Ishikawa (cell line): ENCODE results near the gene NDST1.

Experiments
- CEBPB ChIP-seq: IDR thresholded peaks from 2 replicates; pipeline ENCODE4 v1.6.1; 2012
- CREB1 ChIP-seq: IDR thresholded peaks from 2 replicates; pipeline ENCODE4 v1.6.1; 2012; ENCODE audit warnings: low read depth
- EGR1 ChIP-seq: IDR thresholded peaks from 2 replicates; pipeline ENCODE4 v1.6.1; 2012
- EP300 ChIP-seq: IDR thresholded peaks from 2 replicates; pipeline ENCODE4 v1.6.1; 2012; ENCODE audit warnings: borderline replicate concordance
- FOXM1 ChIP-seq: IDR thresholded peaks from 2 replicates; pipeline ENCODE4 v1.6.1; 2012; ENCODE audit warnings: low read depth, borderline replicate concordance
- NFIC ChIP-seq: IDR thresholded peaks from 2 replicates; pipeline ENCODE4 v1.6.1; 2012
- RAD21 ChIP-seq: IDR thresholded peaks from 2 replicates; pipeline ENCODE4 v1.6.1; 2012; ENCODE audit warnings: low read depth
- TAF1 ChIP-seq: IDR thresholded peaks from 2 replicates; pipeline ENCODE4 v1.6.1; 2012; ENCODE audit warnings: low read depth, mild to moderate bottlenecking
- TCF12 ChIP-seq: IDR thresholded peaks from 2 replicates; pipeline ENCODE4 v1.6.1; 2012; ENCODE audit warnings: low read depth
- TEAD4 ChIP-seq: IDR thresholded peaks from 2 replicates; pipeline ENCODE4 v1.6.1; 2012
- USF1 ChIP-seq: IDR thresholded peaks from 2 replicates; pipeline ENCODE4 v1.6.1; 2012
- YY1 ChIP-seq: IDR thresholded peaks from 2 replicates; pipeline ENCODE4 v1.6.1; 2012; ENCODE audit warnings: low read depth
- ZBTB7A ChIP-seq: IDR thresholded peaks from 2 replicates; pipeline ENCODE4 v1.6.1; 2012; ENCODE audit warnings: low read depth
- TF ChIP-seq, protein P1 (sequence below): IDR thresholded peaks from 2 replicates; pipeline ENCODE4 v1.6.1; 2012
- TF ChIP-seq, protein P2 (sequence below): IDR thresholded peaks from 2 replicates; pipeline ENCODE4 v1.6.1; 2012; ENCODE audit warnings: low read depth, mild to moderate bottlenecking

The NDST1 gene

GRCh38 chr5:150535611-150536010 is 27.7 kb downstream of the NDST1 start:
- TF ChIP-seq TCF12: no peak
- TF ChIP-seq CREB1: no peak
- TF ChIP-seq, protein P1, sequence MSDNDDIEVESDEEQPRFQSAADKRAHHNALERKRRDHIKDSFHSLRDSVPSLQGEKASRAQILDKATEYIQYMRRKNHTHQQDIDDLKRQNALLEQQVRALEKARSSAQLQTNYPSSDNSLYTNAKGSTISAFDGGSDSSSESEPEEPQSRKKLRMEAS: no peak
- TF ChIP-seq CEBPB: no peak
- TF ChIP-seq USF1: no peak

DNA sequence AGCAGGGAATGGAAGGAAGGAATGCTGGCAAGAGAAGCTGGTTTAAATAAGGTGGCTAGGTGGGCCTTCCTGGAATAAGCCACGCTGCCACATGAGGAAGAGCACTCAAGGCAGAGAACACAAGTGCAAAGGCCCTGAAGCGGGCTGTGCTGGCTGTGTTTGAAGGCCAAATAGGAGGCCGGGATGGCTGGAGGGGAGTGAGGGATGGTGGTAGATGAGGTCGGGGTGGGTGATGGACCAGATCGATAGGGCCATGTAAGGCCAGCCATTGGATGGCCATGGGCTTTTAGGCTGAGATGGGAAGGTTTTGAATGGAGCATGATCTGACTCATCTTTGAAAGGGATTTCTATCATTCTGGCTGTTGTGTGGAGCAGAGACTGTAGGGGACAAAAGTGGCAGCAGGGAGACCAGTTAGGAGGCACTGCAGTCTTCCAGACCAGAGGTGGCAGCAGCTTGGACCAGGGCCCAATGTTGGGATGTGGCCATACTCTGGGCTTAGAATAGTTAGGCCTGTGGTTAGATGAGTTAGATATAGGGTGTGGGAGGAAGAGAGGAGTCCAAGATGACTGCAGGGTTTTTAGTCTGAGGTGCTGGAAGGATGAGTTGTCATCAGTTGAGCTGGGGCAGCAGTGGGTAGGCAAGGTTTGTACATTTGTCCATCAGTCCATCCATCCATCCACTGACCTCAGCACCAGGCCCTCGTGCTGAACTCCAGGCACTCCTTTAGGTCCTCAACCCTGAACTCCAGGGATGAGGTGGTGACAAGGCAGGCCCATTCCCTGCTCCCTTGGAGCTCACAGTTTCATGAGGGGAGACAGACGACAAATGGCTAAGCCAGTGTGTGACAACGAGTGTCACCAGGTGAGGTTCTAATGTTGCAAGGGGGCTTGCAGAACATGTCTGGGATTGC is 30.3 kb downstream of the NDST1 start:
- TF ChIP-seq FOXM1 (no peak), CEBPB (no peak), TCF12 (no peak), USF1 (no peak), TEAD4 (no peak), ZBTB7A (no peak), EGR1 (no peak), RAD21 (no peak)
- TF ChIP-seq, protein P2, sequence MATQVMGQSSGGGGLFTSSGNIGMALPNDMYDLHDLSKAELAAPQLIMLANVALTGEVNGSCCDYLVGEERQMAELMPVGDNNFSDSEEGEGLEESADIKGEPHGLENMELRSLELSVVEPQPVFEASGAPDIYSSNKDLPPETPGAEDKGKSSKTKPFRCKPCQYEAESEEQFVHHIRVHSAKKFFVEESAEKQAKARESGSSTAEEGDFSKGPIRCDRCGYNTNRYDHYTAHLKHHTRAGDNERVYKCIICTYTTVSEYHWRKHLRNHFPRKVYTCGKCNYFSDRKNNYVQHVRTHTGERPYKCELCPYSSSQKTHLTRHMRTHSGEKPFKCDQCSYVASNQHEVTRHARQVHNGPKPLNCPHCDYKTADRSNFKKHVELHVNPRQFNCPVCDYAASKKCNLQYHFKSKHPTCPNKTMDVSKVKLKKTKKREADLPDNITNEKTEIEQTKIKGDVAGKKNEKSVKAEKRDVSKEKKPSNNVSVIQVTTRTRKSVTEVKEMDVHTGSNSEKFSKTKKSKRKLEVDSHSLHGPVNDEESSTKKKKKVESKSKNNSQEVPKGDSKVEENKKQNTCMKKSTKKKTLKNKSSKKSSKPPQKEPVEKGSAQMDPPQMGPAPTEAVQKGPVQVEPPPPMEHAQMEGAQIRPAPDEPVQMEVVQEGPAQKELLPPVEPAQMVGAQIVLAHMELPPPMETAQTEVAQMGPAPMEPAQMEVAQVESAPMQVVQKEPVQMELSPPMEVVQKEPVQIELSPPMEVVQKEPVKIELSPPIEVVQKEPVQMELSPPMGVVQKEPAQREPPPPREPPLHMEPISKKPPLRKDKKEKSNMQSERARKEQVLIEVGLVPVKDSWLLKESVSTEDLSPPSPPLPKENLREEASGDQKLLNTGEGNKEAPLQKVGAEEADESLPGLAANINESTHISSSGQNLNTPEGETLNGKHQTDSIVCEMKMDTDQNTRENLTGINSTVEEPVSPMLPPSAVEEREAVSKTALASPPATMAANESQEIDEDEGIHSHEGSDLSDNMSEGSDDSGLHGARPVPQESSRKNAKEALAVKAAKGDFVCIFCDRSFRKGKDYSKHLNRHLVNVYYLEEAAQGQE: no peak

GRCh38 chr5:150539206-150539605 is 31.3 kb downstream of the NDST1 start:
- TF ChIP-seq YY1 (no peak), EGR1 (no peak), NFIC (no peak)
- TF ChIP-seq, protein P1: no peak

GRCh38 chr5:150540042-150540441 is 32.1 kb downstream of the NDST1 start:
- no peak for TF ChIP-seq NFIC
- no peak for TF ChIP-seq TEAD4
- TF ChIP-seq CEBPB: no peak
- TF ChIP-seq ZBTB7A: no peak
- TF ChIP-seq TAF1: no peak
- TF ChIP-seq YY1: no peak
- no peak for TF ChIP-seq RAD21
- TF ChIP-seq EGR1: no peak
- TF ChIP-seq FOXM1: no peak
- no peak for TF ChIP-seq EP300
- TF ChIP-seq USF1: no peak
- TF ChIP-seq, protein P1: no peak
- no peak for TF ChIP-seq CREB1
- no peak for TF ChIP-seq TCF12
- TF ChIP-seq, protein P2: no peak

DNA sequence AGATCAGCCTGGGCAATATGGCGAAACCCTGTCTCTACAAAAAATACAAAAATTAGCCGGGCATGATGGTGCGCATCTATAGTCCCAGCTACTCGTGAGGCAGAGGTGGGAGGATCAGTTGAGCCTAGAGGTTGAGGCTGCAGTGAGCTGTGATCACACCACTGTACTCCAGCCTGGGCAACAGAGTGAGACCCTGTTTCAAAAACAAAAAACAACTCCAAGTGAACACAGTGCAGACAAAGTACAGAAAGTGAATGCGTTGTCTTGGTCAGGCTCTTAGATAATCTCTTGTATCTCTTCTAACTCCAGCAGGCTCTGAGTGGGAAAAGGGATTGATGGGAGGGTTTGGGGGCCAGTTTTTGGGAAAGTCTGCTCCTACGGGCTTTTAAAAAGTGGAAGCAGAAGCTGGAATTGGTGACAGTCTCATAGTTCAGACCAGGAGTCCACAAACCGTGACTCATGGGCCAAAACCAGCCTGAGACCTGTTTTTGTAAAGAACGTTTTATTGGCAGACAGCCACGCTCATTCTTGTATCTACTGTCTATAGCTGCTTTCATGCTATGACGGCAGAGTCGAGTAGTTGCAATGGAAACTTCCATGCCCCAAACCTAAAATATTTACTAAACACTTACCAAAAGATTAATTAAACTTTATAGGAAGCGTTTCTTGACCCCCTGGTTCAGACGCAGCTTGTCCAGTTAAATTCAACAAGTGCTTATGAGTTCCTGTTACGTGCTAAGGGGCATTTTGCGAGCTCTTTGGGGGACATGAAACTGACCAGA is 32.9 kb downstream of the NDST1 start:
- TF ChIP-seq YY1 (no peak), NFIC (peak; percentile 65), ZBTB7A (no peak)

GRCh38 chr5:150541397-150541675 is 33.4 kb downstream of the NDST1 start:
- no peak for TF ChIP-seq TCF12
- TF ChIP-seq, protein P1: no peak
- TF ChIP-seq, protein P2: no peak
- TF ChIP-seq TAF1: no peak
- no peak for TF ChIP-seq CEBPB
- TF ChIP-seq ZBTB7A: no peak
- no peak for TF ChIP-seq EGR1
- TF ChIP-seq NFIC: no peak
- no peak for TF ChIP-seq TEAD4
- no peak for TF ChIP-seq FOXM1
- no peak for TF ChIP-seq EP300
- no peak for TF ChIP-seq USF1
- no peak for TF ChIP-seq YY1
- no peak for TF ChIP-seq CREB1
- TF ChIP-seq RAD21: no peak
